Activated CD4-positive, CD25-positive, alpha-beta regulatory T cell (primary cell): ENCODE measurements around the gene RHBG.

ENCODE experiments used
- DNase-seq, 4 experiments: peaks; one replicate each; lab custom pipeline; 2025; lab: John Stamatoyannopoulos, UW

RHBG gene

GRCh38 chr1:156424806-156425432 lies 55.9 kb downstream of the RHBG start:
- no peak for DNase-seq

DNA sequence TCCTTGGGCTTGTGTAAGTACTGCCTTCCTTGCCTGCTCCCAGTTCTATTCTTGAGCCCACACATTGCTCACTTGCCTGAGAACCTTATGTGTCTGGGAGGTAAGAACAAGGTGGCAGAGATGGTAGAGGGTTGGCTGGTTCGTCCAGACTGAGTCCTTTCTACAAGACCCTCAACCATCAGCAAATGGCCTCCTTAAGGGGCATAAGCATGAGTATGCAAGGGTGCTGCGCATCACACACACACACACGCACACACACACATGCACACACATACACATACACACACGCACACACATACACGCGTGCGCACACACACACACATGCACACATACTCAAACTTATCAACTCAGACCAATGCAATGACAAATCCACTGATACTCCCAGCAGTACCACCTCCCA lies 56.9 kb downstream of the RHBG start:
- DNase-seq = no peak

GRCh38 chr1:156427957-156428356 lies 58.9 kb downstream of the RHBG start:
- no peak for DNase-seq

- DNase-seq = no peak
Measured at GRCh38 chr1:156428746-156429288, 59.8 kb downstream of the RHBG start.

DNA sequence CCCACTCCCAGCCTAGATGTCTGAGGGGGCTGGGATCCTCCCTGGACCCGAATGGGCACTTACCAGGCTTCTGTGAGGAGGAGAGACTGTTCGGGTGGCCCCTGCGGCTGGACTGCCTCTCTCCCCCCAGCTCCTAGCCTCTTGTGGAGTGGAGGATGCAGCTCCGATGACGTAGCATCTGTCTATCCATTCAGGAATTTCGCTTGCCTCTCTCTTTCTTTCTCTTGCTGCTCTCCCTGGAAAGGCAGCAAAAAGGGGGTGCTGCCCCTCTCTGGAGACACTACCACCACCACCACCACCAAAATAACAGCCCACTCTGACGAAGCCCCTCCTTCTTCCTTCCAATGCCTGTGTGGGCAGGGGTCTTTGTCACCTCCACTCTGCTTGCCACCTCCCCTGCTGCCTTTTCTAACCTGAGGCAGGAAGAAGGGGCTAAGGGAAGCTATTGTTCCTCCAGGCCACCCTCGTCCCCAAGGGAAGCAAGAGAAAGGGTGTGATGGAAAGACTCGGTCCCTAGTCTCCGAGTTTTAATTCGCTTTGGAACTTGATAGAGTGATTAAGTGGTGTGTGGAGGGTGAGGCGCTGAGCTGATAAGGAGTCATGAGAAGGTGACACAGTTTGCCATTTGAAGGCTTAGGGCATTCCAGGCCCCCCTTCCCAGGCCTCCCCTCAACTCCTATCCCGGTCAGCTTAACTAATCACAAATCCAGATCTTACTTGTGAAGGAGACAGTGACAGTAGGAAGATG lies 60.5 kb downstream of the RHBG start:
- no peak for DNase-seq

DNA sequence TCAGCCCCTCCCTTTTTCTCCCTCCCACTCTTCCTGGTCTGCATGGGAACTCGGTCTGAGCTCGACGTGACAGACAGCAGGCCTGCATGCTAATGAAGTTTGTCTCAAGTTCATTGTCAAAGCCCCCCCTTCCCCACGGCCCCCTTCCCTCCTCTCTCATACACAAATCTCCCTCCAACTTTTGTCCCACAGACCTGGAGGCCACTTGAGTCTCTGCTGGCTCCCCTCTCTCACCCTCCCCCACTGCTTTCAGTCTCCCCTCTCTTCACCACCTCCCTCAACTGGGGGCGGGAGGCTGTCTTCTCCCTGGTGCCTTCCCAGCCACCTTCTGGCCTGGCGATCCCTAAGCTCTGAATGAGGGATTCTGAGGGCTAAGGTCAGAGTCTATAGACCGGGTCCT lies 61.3 kb downstream of the RHBG start:
- DNase-seq = no peak

- no peak for DNase-seq
Measured at GRCh38 chr1:156430866-156431265, 61.9 kb downstream of the RHBG start.

DNA sequence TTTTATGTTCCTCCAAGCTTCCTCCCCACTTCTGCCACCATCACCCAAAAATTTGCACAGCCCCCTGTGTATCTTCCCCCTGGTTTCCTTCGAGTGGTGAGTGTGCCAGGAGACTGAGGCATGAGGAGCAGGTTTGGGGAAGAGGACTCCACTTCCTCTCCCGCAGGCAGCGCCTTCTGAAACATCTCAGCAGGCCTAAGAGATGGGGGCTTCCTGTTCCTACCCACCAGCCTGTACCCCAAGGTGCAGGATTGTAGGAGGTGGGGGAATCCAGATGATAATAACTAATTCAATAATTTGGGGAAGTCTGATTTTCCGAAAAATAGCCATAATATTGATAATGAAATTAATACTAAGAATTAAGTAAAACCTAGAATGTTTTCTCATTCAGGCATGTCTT lies 62.4 kb downstream of the RHBG start:
- no peak for DNase-seq

DNA sequence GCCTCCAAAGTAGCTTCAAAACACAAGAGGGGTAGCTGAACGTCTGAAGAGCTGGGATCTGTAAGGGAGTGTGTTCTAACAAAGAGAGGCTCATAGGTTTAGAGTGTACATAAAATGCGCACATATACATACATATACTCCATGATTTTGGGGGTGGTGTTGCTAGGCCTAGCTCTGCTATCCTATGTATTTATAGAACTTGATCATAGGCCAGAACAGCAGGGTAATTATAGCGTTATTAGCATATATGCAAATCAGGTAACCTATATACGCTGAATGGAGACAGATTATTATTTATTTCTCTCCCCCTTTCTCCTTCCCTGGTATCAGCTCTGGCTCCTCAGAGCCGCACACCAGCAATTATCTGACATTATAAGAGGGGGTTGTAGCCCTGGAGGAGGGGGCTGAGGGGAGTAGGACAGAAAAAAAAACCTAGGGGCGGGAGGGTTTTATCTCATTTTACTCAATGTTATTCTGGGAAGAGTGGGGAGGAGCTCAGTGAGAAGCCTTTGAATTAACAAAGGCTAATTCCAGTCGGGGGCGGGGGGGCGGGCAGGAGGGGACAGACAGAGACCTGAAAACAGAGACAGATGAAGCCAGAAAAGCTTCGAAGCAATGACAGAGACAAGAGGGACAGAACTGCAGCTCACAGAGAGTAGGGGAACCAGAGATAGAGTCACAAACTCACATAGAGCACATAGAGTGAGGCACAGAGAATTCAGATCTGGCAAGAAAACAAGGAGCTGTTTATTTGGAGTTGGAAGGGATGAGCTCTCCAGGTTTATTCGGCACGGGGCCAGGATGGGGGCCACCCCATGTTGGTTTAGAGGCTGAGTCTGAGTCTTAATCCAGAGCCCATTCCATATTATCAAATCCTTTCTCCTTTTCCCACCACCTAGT lies 63.0 kb downstream of the RHBG start:
- DNase-seq = no peak

- DNase-seq = no peak
Measured at GRCh38 chr1:156432669-156433018, 63.6 kb downstream of the RHBG start.

GRCh38 chr1:156433032-156433431 lies 64.0 kb downstream of the RHBG start:
- no peak for DNase-seq

DNA sequence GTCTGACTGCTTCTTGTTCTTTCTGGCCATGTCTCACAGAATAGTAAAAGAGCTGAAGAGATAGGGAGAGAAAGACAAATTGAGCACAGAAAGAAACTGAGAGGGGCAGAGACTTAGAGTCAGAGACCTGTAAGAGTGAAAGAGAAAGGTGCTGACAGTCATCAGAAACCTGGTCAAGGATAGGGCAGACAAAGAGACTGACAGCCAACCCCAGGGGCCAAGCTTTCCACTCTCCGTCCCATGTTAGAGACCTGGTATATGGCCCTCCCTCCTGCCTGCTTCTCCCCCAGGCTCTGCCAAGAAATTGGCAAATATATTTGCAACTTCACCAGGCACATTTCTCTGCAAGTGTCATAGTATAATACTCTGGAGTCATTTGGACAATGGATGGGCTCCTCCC lies 64.6 kb downstream of the RHBG start:
- no peak for DNase-seq
